K562 (cell line): Measurements from ENCODE around the gene C1orf174. TPM values are rescaled to one million over a fixed set of nuclear protein-coding genes. Genes with fewer than 3 reads are reported as not detected.

Source experiments
- ATAC-seq: fragments of 200-7000 bp; cut with Tn5 transposase; 3 replicates; pipeline ENCODE4 v1.9.1; 2020; ENCODE audit warnings: moderate library complexity
- BruUV-seq: library from RNA; stranded (reverse); fragments of 400-500 nt; replicated peaks from 2 replicates; lab custom pipeline; 2021; lab: Mats Ljungman, UMichigan
- CTCF ChIA-PET: fragments of 300-600 bp; formaldehyde crosslinking; extraction: SDS; loops from one replicate; lab custom pipeline; 2021; ENCODE audit warnings: low intra/inter-chr PET ratio; lab: Yijun Ruan, JAX
- POLR2A ChIA-PET: fragments of 300-600, 350-650 bp; sonication (Branson Sonifier 250); formaldehyde crosslinking; extraction: SDS; loops from one replicate; lab custom pipeline; 2021; ENCODE audit warnings: antibody characterized with exemption, inconsistent platforms; lab: Yijun Ruan, JAX
- DNase-seq, 4 experiments: peaks; one replicate each; pipeline versions ENCODE4 v3.0.0 to v3.0.0-alpha.2; 2011 to 2018; ENCODE audit warnings: low spot score in 3 of 4, mixed read lengths in 3 of 4; ENCODE audit errors: extremely low read depth in 1 of 4
- FAIRE-seq: peaks from 2 replicates; lab custom pipeline; 2011; peaks lifted over from hg19 to GRCh38; lab: Jason Lieb, UNC
- H2AFZ ChIP-seq: 2 replicates; pipeline ENCODE4 v1.6.0; 2011; ENCODE audit warnings: low read depth, low read length, control low read depth, inconsistent platforms
- H3K27ac ChIP-seq: fragments of 200-600 bp; 3 replicates; pipeline ENCODE4 v1.8.0; 2011; ENCODE audit warnings: low read depth, mild to moderate bottlenecking, control low read depth, inconsistent platforms, low read length, moderate library complexity, mixed read lengths; ENCODE audit errors: extremely low read depth
- H3K27me3 ChIP-seq, 2 experiments: fragments of 300-600 bp in 1 of 2; 2 replicates in 1 of 2; 3 replicates in 1 of 2; pipeline versions ENCODE4 v1.6.0 to v1.8.0; 2011; ENCODE audit warnings: inconsistent platforms in 2 of 2, low read length in 2 of 2, mild to moderate bottlenecking in 1 of 2, mixed read lengths in 1 of 2, moderate library complexity in 1 of 2; ENCODE audit not compliant: control insufficient read depth in 2 of 2, insufficient read depth in 2 of 2
- H3K36me3 ChIP-seq: fragments of 300-600 bp; 3 replicates; pipeline ENCODE4 v1.8.0; 2011; ENCODE audit warnings: mild to moderate bottlenecking, low read length, inconsistent platforms; ENCODE audit not compliant: control insufficient read depth, insufficient read depth
- H3K4me1 ChIP-seq, 2 experiments: fragments of 200-600 bp in 1 of 2; replicated peaks in 1 of 2; 2 replicates in 1 of 2; 3 replicates in 1 of 2; pipeline versions ENCODE4 v1.5.1 to v1.8.0; 2011; ENCODE audit warnings: inconsistent platforms in 2 of 2, low read length in 2 of 2, mild to moderate bottlenecking in 1 of 2, mixed read lengths in 1 of 2, moderate library complexity in 1 of 2; ENCODE audit not compliant: control insufficient read depth in 2 of 2, insufficient read depth in 2 of 2
- H3K4me2 ChIP-seq: 2 replicates; pipeline ENCODE4 v1.6.1; 2011; ENCODE audit warnings: low read length, control low read depth, inconsistent platforms, mixed read lengths; ENCODE audit not compliant: insufficient read depth
- H3K4me3 ChIP-seq: fragments of 200-600 bp; sonication (generic), shearing (Covaris generic); 2 replicates; pipeline ENCODE4 v1.5.1; 2016; ENCODE audit warnings: control low read depth, inconsistent platforms
- H3K79me2 ChIP-seq: fragments of 200-600 bp; 3 replicates; pipeline ENCODE4 v1.8.0; 2011; ENCODE audit warnings: low read length, inconsistent platforms; ENCODE audit not compliant: control insufficient read depth, insufficient read depth
- H3K9ac ChIP-seq, 2 experiments: 2 replicates each; pipeline versions ENCODE4 v1.6.0 to v1.6.1; 2011; ENCODE audit warnings: low read depth in 2 of 2, low read length in 2 of 2, control low read depth in 1 of 2, inconsistent platforms in 1 of 2, mild to moderate bottlenecking in 1 of 2, mixed read lengths in 1 of 2; ENCODE audit not compliant: insufficient read depth in 1 of 2
- H3K9me1 ChIP-seq: one replicate; pipeline ENCODE4 v1.6.0; 2011; ENCODE audit warnings: inconsistent platforms, mild to moderate bottlenecking, low read length, moderate library complexity; ENCODE audit not compliant: control insufficient read depth, insufficient read depth
- H3K9me3 ChIP-seq: replicated peaks from 2 replicates; pipeline ENCODE4 v1.5.1; 2011; ENCODE audit warnings: low read depth, low read length, inconsistent platforms; ENCODE audit not compliant: control insufficient read depth, insufficient read depth
- H4K20me1 ChIP-seq: replicated peaks from 2 replicates; pipeline ENCODE4 v1.6.1; 2011; ENCODE audit warnings: low read length, inconsistent platforms, mixed read lengths; ENCODE audit not compliant: control insufficient read depth, insufficient read depth
- FOSL1 ChIP-seq: fragments of 200-800 bp; sonication (Bioruptor generic); conservative IDR thresholded peaks from 2 replicates; pipeline ENCODE4 v1.6.1; 2016; ENCODE audit warnings: missing genetic modification characterization, missing compliant biosample characterization
- FOXK1 ChIP-seq: sonication (generic); formaldehyde crosslinking; IDR thresholded peaks from 2 replicates; pipeline ENCODE4 v1.8.0; 2022; ENCODE audit warnings: missing genetic modification reagents, mild to moderate bottlenecking, borderline replicate concordance
- OTX1 ChIP-seq: fragments of 450-650 bp; formaldehyde crosslinking; IDR thresholded peaks from 2 replicates; pipeline ENCODE4 v1.4.0; 2022; ENCODE audit warnings: mild to moderate bottlenecking
- PHF20 ChIP-seq: fragments of 450-650 bp; IDR thresholded peaks from 2 replicates; pipeline ENCODE4 v1.6.1; 2018; ENCODE audit not compliant: partially characterized antibody
- SLC30A9 ChIP-seq: fragments of 250-450 bp; sonication (Bioruptor Pico); IDR thresholded peaks from 2 replicates; pipeline ENCODE4 v1.8.0; 2022; ENCODE audit warnings: mild to moderate bottlenecking, moderate library complexity
- TCF3 ChIP-seq: sonication (generic); formaldehyde crosslinking; IDR thresholded peaks from 2 replicates; pipeline ENCODE4 v1.4.0; 2020; ENCODE audit warnings: mild to moderate bottlenecking, missing genetic modification reagents
- TOE1 ChIP-seq, 2 experiments: fragments of 450-650 bp in 1 of 2; sonication (generic) in 1 of 2; formaldehyde crosslinking in 1 of 2; IDR thresholded peaks; 2 replicates each; pipeline versions ENCODE4 v1.7.1 to v1.8.0; 2016 to 2022; ENCODE audit warnings: borderline replicate concordance in 2 of 2, mild to moderate bottlenecking in 2 of 2, antibody characterized with exemption in 1 of 2, inconsistent platforms in 1 of 2, low read depth in 1 of 2, missing genetic modification reagents in 1 of 2, moderate library complexity in 1 of 2
- XRCC5 ChIP-seq: fragments of 200-400 bp; formaldehyde crosslinking; IDR thresholded peaks from 2 replicates; pipeline ENCODE4 v1.6.1; 2017; ENCODE audit warnings: low read depth, mild to moderate bottlenecking, low read length
- ZFX ChIP-seq: sonication (generic); formaldehyde crosslinking; IDR thresholded peaks from 2 replicates; pipeline ENCODE4 v1.8.0; 2022; ENCODE audit warnings: mild to moderate bottlenecking, missing genetic modification reagents, moderate library complexity
- ZNF583 ChIP-seq: fragments of 250-450 bp; sonication (Bioruptor Pico); IDR thresholded peaks from 2 replicates; pipeline ENCODE4 v1.4.0; 2020
- ZNF695 ChIP-seq: fragments of 450-650 bp; formaldehyde crosslinking; IDR thresholded peaks from 2 replicates; pipeline ENCODE4 v1.4.0; 2020; ENCODE audit warnings: mild to moderate bottlenecking, moderate library complexity
- WGBS: fragments of 100-300 bp; shearing (Covaris generic); methylation state at CpG from one replicate; pipeline ENCODE4 v1.1.6; 2016; ENCODE audit warnings: low coverage, mixed read lengths; ENCODE audit not compliant: insufficient coverage; ENCODE audit errors: missing lambda C conversion rate; 5-methylcytosine and 5-hydroxymethylcytosine counted together
- in situ Hi-C: fragments of 300-500 bp; cut with MboI; formaldehyde crosslinking; loops from 4 replicates; pipeline ENCODE4 v1.15.0; 2018; ENCODE audit warnings: inconsistent platforms, mixed read lengths
- intact Hi-C: fragments of 100-400 bp; cut with micrococcal nuclease; formaldehyde crosslinking; loops from 2 replicates; pipeline ENCODE4 v1.14.2; 2022
- polyA plus RNA-seq, 8 experiments: library from polyadenylated mRNA; depleted of rRNA in 4 of 8; stranded (reverse) in 5 of 8; unstranded in 3 of 8; fragments of >200 nt; fragmentation: Nextera tagmentation in 2 of 8; fragmentation: Illumina TruSeq in 1 of 8; extraction: Ambion mirVana in 2 of 8; extraction: Trizol in 1 of 8; gene quantifications; 2 replicates each; pipeline versions ENCODE4 v1.2.1 to v1.2.3, GENCODE V29; 2011 to 2014; ENCODE audit warnings: inconsistent platforms in 1 of 8, missing spikeins in 1 of 8
- total RNA-seq, 7 experiments: library from RNA; depleted of rRNA in 6 of 7; stranded (reverse); fragments of >200 nt in 6 of 7; fragmentation: Illumina TruSeq in 2 of 7; extraction: Trizol in 2 of 7; gene quantifications; 2 replicates each; pipeline versions ENCODE4 v1.2.1 to v1.2.3, GENCODE V29; 2011 to 2021; ENCODE audit warnings: low replicate concordance in 1 of 7
- TF ChIP-seq, protein P1 (sequence below): fragments of 450-650 bp; formaldehyde crosslinking; IDR thresholded peaks from 2 replicates; pipeline ENCODE4 v1.4.0; 2020; ENCODE audit warnings: mild to moderate bottlenecking, moderate library complexity
- TF ChIP-seq, protein P2 (sequence below): sonication (generic); formaldehyde crosslinking; IDR thresholded peaks from 2 replicates; pipeline ENCODE4 v1.8.1; 2023; ENCODE audit warnings: mild to moderate bottlenecking, missing genetic modification reagents, moderate library complexity
- TF ChIP-seq, protein P3 (sequence below), 2 experiments: fragments of 450-650 bp; IDR thresholded peaks; 2 replicates each; pipeline ENCODE4 v1.6.1; 2016
- TF ChIP-seq, protein P4 (sequence below): fragments of 450-650 bp; IDR thresholded peaks from 2 replicates; pipeline ENCODE4 v1.6.1; 2016; ENCODE audit warnings: low read depth, mild to moderate bottlenecking, moderate library complexity

The C1orf174 gene
- total and polyA plus RNA-seq, 9 of the 15 experiments (the other 6 are each of a cell fraction or from before 2014, with no cell fraction given) = 38.5 to 64.9 (median 45.4) TPM

DNA sequence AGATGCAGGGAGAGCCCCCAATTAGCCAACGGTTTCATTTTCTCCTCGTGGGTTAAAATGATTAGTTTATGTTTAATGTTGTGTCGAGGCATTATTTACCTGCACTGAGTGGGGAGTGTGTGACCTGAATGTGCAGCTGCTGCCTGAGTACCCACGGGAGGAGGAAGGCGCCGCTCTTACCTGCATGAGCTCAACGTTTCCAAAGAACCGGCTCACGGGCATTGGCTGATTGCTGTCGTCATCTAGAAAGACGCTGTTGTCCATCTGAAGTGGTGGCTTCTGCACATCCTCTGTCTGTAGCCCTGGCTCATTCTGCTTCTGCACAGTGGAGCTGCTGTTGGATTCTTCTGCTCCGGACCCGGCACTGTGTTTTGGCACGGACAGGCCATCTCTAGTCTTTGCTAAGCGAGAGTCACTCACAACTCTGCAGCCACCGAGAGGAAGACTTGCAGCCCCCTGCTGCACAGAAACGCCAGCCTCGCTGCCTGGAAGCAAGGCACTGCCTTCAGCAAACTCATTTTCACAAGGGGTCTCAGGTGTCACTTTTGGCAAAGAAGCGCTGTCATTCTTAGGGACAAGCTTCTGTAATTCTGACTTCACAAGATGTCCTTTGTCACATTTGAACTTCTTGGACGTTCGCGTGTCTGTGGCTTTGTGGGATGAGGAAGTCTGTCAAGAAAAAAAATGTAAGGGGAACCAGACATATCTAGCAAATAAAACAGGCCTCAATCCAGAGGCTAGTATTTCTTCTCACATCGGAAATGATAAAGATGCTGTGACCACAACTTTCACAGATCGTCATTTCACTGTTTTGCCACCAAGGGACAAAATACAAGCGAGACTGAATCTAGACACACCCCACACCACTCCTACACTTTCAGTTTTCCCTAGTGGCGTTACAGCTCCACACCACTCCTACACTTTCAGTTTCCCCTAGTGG, 9.4 kb downstream of the C1orf174 start (continued):
- TF ChIP-seq, protein P1, sequence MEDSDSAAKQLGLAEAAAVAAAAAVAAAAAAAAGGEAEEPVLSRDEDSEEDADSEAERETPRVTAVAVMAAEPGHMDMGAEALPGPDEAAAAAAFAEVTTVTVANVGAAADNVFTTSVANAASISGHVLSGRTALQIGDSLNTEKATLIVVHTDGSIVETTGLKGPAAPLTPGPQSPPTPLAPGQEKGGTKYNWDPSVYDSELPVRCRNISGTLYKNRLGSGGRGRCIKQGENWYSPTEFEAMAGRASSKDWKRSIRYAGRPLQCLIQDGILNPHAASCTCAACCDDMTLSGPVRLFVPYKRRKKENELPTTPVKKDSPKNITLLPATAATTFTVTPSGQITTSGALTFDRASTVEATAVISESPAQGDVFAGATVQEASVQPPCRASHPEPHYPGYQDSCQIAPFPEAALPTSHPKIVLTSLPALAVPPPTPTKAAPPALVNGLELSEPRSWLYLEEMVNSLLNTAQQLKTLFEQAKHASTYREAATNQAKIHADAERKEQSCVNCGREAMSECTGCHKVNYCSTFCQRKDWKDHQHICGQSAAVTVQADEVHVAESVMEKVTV (CRISPR knock-in tag) = no peak
- no peak for TF ChIP-seq FOXK1
- TF ChIP-seq PHF20 = no peak
- TF ChIP-seq, protein P2, sequence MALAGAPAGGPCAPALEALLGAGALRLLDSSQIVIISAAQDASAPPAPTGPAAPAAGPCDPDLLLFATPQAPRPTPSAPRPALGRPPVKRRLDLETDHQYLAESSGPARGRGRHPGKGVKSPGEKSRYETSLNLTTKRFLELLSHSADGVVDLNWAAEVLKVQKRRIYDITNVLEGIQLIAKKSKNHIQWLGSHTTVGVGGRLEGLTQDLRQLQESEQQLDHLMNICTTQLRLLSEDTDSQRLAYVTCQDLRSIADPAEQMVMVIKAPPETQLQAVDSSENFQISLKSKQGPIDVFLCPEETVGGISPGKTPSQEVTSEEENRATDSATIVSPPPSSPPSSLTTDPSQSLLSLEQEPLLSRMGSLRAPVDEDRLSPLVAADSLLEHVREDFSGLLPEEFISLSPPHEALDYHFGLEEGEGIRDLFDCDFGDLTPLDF = no peak
- no peak for TF ChIP-seq FOSL1 (tag)
- no peak for TF ChIP-seq ZNF695 (CRISPR knock-in tag)

DNA sequence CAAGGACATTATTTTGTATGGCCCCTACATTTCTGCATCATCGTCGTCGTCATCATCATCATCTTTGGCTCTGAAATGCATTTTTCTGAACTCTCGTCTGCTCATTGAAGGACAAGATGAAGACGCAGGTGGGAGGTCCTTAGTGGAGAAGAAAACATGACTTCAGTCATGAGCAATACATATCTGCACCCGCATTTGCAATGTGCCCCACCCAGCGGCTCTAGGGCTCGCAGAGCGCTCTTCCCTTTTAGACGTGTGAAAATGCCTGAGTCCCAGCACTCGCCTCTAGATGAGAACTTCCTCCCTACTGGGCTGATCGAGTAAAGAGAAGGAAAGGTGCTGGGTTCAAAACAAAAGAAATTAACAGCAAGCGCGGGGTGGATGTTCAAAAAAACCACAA, 10.1 kb downstream of the C1orf174 start:
- H3K9me1 ChIP-seq = no peaks in the 10 kb centered on the region
- H3K9ac ChIP-seq = no peak overlapping the region
- H3K4me1 ChIP-seq = peaks cover 0 to 5% of the 10 kb centered on the region in 2 experiments; a peak in 1 of 5 replicates
- no TSS peak for BruUV-seq
- FAIRE-seq = no peak
- H3K36me3 ChIP-seq = peaks cover 80% of the 10 kb centered on the region
- ChIA-PET CTCF (no interaction called here), POLR2A (interaction anchor here (0.9 to 1.3 kb wide), 2 partner anchors 9 to 12 kb away, joined by 3 to 4 read pairs; partner anchors contain the start of gene C1orf174)
- H3K4me3 ChIP-seq = no peak overlapping the region
- in situ Hi-C loops = no loop called here
- no peaks in the 10 kb centered on the region for H3K27me3 ChIP-seq
- intact Hi-C loops = no loop called here
- ATAC-seq = no peak
- peaks cover 6% of the 10 kb centered on the region; the same call in 1 of the 2 replicates for H4K20me1 ChIP-seq
- H2AFZ ChIP-seq = no peak overlapping the region
- H3K4me2 ChIP-seq = no peak overlapping the region
- WGBS = 92% methylated on average over 14 of the region's 14 CpGs
- peaks cover 22% of the 10 kb centered on the region for H3K79me2 ChIP-seq
- no peak overlapping the region for H3K27ac ChIP-seq
- no peaks in the 10 kb centered on the region for H3K9me3 ChIP-seq
- no peak for DNase-seq
- TF ChIP-seq OTX1 = no peak
- TF ChIP-seq ZNF583 (CRISPR knock-in tag) = no peak
- TF ChIP-seq, protein P3, sequence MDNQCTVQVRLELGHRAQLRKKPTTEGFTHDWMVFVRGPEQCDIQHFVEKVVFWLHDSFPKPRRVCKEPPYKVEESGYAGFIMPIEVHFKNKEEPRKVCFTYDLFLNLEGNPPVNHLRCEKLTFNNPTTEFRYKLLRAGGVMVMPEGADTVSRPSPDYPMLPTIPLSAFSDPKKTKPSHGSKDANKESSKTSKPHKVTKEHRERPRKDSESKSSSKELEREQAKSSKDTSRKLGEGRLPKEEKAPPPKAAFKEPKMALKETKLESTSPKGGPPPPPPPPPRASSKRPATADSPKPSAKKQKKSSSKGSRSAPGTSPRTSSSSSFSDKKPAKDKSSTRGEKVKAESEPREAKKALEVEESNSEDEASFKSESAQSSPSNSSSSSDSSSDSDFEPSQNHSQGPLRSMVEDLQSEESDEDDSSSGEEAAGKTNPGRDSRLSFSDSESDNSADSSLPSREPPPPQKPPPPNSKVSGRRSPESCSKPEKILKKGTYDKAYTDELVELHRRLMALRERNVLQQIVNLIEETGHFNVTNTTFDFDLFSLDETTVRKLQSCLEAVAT (IDR thresholded peaks at IDR 0.05) = no peak
- TF ChIP-seq XRCC5 = no peak
- no peak for TF ChIP-seq TCF3 (CRISPR knock-in tag)
- no peak for TF ChIP-seq TOE1 (IDR thresholded peaks at IDR 0.05; ENCODE audit: borderline replicate concordance)
- TF ChIP-seq TOE1 (CRISPR knock-in tag; IDR thresholded peaks at IDR 0.05; ENCODE audit: borderline replicate concordance, low read depth) = no peak
- TF ChIP-seq, protein P4, sequence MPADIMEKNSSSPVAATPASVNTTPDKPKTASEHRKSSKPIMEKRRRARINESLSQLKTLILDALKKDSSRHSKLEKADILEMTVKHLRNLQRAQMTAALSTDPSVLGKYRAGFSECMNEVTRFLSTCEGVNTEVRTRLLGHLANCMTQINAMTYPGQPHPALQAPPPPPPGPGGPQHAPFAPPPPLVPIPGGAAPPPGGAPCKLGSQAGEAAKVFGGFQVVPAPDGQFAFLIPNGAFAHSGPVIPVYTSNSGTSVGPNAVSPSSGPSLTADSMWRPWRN = no peak
- TF ChIP-seq ZFX (CRISPR knock-in tag) = no peak
- no peak for TF ChIP-seq SLC30A9 (CRISPR knock-in tag)
